GM12892 (cell line): ENCODE data around the gene NRCAM.

Experiments
- POLR2A ChIP-seq: IDR thresholded peaks from 2 replicates; pipeline ENCODE4 v1.6.1; 2011; ENCODE audit warnings: low read depth, low read length, control low read depth
- POLR2AphosphoS5 ChIP-seq: IDR thresholded peaks from 2 replicates; pipeline ENCODE4 v1.6.1; 2011; ENCODE audit warnings: low read depth, low read length, control low read depth
- TAF1 ChIP-seq: IDR thresholded peaks from 2 replicates; pipeline ENCODE4 v1.6.1; 2011; ENCODE audit warnings: low read depth, mild to moderate bottlenecking, control low read depth, low read length, borderline replicate concordance

- no peak for TF ChIP-seq POLR2A
- no peak for TF ChIP-seq TAF1
- TF ChIP-seq POLR2AphosphoS5 = no peak
Measured at GRCh38 chr7:108190891-108191290, 265.3 kb downstream of the NRCAM start.
